Activated T-cell treated with anti-CD3 and anti-CD28 coated beads, Interleukin-2, amount 50 U/mL, for 4 hours (primary cell): ENCODE data around the gene NUP37. TPM values are rescaled to one million over a fixed set of nuclear protein-coding genes. Genes with fewer than 3 reads are reported as not detected.
"Not testable (repeated sequence)": the region's sequence is repeated elsewhere in the genome, so short reads cannot be mapped to it uniquely, and the experiment has no call there.

Experiments used
- ATAC-seq, 2 donors: fragments of 200-7000 bp; cut with Tn5 transposase; one replicate each; pipeline ENCODE4 v1.10.0; 2021
- DNase-seq: peaks from one replicate; pipeline ENCODE4 v3.0.0-alpha.2; 2020
- H3K27me3 Mint-ChIP-seq: one replicate; pipeline ENCODE4 v1.8.0; 2021; ENCODE audit warnings: low read depth, mixed read lengths
- H3K36me3 Mint-ChIP-seq: one replicate; pipeline ENCODE4 v1.8.0; 2022; ENCODE audit warnings: mixed read lengths; ENCODE audit not compliant: insufficient read depth
- H3K4me1 Mint-ChIP-seq: one replicate; pipeline ENCODE4 v1.8.0; 2021; ENCODE audit warnings: low read depth, mixed read lengths
- H3K4me3 Mint-ChIP-seq: one replicate; pipeline ENCODE4 v1.8.0; 2021; ENCODE audit warnings: mild to moderate bottlenecking, moderate library complexity, mixed read lengths
- H3K9me3 Mint-ChIP-seq: one replicate; pipeline ENCODE4 v1.8.0; 2021; ENCODE audit warnings: mixed read lengths
- total RNA-seq, 3 donors: library from RNA; stranded (reverse); gene quantifications; one replicate each; pipeline ENCODE4 v1.2.1, GENCODE V29; 2021

NUP37 gene, protein sequence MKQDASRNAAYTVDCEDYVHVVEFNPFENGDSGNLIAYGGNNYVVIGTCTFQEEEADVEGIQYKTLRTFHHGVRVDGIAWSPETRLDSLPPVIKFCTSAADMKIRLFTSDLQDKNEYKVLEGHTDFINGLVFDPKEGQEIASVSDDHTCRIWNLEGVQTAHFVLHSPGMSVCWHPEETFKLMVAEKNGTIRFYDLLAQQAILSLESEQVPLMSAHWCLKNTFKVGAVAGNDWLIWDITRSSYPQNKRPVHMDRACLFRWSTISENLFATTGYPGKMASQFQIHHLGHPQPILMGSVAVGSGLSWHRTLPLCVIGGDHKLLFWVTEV
- 10 to 100 TPM; 46.5 to 64.5 (median 55.6) TPM for total RNA-seq

DNA sequence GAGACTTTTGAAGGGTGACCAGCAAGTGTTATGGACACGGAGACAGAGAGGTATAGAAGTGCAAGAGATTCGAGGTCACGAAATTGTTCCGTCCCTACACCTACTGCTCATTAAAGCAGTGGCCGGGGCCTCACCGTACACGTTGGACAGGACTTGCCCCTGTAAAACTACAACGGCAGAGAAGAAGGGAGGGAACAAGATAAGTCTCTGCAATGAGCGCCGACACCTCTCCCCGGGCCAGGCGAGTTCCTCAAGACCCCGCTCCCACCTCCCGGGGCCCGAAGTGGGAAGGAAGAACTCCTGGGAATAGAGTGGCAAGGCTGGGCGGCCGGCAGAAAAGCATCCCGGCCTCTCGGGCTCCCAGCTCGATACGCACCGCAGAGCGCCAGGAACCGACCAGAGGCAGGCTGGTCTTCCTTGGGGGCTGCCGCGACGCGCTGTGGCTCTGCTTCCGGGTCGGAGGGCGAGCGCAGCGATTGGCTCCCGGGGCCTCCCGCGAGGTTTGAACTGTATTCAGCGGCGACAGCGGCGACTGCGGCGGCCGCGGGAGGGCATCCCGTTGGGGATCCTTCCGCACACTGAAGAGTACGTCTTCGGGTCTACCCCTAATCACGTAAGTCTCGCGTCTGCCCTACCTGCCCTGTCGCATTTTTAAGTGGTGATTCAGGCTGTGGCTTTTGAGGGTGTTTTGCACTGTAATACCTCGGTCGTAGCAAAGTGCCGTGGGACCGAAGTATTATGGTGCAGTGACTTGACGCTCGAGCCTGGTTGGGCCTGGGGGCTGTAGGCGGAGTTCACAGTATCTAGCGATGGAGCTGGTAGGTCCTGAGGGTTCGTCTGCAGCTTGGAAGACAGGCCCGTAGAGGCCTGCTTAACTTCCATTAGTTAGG lies at the start of gene NUP37, which contains the start of gene PARPBP:
TSS of gene NUP37 (minus strand) at position 441 of the 890 bp plus-strand sequence. CDS start 1,596 bp downstream, outside the sequence.
TSS of gene PARPBP (plus strand) at position 510 of the 890 bp plus-strand sequence. CDS start 3,706 bp downstream, outside the sequence.
- Mint-ChIP-seq H3K36me3 (peaks cover 10% of the 10 kb centered on the region), H3K27me3 (no peaks in the 10 kb centered on the region), H3K4me3 (peak within 1 kb of the TSS; percentile 92), H3K9me3 (no peaks in the 10 kb centered on the region), H3K4me1 (peaks cover 18% of the 10 kb centered on the region)
- ATAC-seq (peak; percentile 96), DNase-seq (peak; percentile 85)

DNA sequence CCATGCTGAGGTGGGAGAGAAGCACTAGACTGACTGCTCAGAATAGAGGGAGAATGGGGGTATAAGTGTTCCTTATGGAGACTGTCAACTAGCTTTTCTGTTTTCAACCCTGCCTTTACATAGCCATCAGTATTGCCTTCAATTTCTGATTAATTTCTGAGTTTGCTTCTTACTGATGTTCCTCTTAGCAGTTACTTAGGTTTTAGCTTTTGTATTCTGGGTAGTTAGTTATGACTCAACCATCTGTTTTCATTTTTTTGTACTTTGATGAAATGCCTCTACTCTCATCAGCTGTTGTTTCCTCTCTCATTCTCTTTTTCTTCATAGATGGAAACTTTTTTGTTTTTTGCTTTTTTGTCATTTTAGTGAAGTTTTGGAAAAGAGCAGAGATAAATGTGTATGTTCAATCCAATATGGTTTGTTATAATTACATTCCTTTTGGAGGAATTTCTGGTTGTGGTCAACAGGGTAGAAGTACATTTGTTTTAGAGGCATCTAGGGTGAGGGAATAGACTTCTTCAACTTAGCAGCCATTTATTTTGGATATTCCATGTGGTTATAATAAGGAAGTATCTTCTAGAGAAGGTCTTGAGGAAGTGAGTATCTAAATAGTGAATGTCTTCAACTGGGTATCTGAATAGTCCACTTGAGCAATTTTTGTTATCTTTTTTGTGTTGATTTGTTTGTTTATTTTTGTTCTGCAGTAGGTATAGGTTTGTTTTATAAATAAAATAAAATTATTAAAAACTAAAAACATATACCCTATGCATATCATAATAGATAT lies 48.1 kb upstream of the NUP37 start:
- DNase-seq, result no peak
- ATAC-seq, result peak in 1 of 2 donors; percentile 48
- Mint-ChIP-seq H3K36me3 (no peaks in the 10 kb centered on the region), H3K4me3 (no peak overlapping the region), H3K4me1 (peaks cover 2% of the 10 kb centered on the region), H3K9me3 (no peaks in the 10 kb centered on the region), H3K27me3 (no peaks in the 10 kb centered on the region)

DNA sequence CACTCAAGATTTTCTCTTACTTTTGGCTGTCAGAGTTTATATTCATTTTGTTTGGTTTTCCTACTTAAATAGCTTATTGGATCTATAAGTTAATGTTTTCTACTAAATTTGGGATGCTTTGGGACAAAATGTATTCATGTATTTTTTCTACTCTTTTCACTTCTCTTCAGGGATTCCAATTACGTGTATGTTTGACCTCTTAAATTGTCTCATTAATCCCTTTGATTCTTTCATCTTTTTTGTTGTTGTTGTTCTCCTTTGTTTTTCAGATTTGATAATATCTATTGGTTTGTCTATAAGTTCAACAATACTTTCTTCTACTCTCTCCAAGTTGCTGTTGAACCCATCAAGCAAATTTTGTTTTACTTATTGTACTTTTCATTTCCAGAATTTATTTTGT lies 43.5 kb upstream of the NUP37 start:
- H3K9me3 Mint-ChIP-seq, result no peaks in the 10 kb centered on the region
- no peak overlapping the region for H3K4me3 Mint-ChIP-seq
- peaks cover 2% of the 10 kb centered on the region for H3K4me1 Mint-ChIP-seq
- no peak for ATAC-seq
- H3K36me3 Mint-ChIP-seq, result no peaks in the 10 kb centered on the region
- no peaks in the 10 kb centered on the region for H3K27me3 Mint-ChIP-seq
- DNase-seq, result no peak

DNA sequence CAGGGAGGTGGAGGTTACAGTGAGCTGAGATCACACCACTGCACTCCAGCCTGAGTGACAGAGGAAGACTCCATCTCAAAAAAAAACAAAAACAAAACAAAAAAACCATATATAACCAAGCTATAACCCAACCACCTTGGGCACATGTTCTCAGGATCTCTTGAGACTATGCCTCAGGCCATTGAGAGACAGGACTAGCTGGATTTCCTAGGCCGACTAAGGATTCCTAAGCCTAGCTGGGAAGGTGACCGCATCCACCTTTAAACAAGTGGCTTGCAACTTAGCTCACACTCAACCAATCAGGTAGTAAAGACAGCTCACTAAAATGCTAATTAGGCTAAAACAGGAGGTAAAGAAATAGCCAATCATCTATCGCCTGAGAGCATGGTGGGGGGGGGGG lies 35.3 kb upstream of the NUP37 start:
- not testable (repeated sequence) for H3K4me3 Mint-ChIP-seq, ATAC-seq, H3K9me3 Mint-ChIP-seq, H3K4me1 Mint-ChIP-seq, H3K27me3 Mint-ChIP-seq, H3K36me3 Mint-ChIP-seq, DNase-seq

DNA sequence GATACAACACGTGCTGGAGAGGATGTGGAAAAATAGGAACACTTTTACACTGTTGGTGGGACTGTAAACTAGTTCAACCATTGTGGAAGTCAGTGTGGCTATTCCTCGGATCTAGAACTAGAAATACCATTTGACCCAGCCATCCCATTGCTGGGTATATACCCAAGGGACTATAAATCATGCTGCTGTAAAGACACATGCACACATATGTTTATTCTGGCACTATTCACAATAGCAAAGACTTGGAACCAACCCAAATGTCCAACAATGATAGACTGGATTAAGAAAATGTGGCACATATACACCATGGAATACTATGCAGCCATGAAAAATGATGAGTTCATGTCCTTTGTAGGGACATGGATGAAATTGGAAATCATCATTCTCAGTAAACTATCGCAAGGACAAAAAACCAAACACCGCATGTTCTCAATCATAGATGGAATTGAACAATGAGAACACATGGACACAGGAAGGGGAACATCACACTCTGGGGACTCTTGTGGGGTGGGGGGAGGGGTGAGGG lies 27.2 kb upstream of the NUP37 start:
- H3K27me3 Mint-ChIP-seq, H3K4me3 Mint-ChIP-seq, H3K9me3 Mint-ChIP-seq, ATAC-seq, DNase-seq, H3K36me3 Mint-ChIP-seq, H3K4me1 Mint-ChIP-seq: not testable (repeated sequence)

DNA sequence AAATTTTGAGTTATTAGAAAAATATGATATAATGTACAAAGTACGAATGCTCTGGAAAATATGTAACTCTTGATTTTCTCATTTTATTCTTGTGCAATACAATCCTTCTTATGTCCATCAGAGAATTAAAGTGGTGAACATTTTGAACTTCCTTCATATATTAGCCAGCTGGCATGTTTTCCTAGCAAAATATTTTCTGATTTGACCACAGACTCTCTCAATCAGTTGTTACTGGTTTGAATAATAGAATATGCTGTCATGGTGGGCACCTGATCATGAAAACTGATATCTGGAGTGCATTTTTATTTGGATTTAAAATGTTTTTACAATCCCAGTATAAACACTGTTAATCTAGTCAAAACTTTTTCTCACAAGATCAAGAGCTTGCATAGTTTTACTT lies 24.3 kb upstream of the NUP37 start:
- Mint-ChIP-seq H3K4me1 (no peaks in the 10 kb centered on the region), H3K36me3 (peaks cover 4% of the 10 kb centered on the region), H3K27me3 (no peaks in the 10 kb centered on the region), H3K4me3 (no peak overlapping the region), H3K9me3 (no peaks in the 10 kb centered on the region)
- ATAC-seq (no peak), DNase-seq (no peak)

DNA sequence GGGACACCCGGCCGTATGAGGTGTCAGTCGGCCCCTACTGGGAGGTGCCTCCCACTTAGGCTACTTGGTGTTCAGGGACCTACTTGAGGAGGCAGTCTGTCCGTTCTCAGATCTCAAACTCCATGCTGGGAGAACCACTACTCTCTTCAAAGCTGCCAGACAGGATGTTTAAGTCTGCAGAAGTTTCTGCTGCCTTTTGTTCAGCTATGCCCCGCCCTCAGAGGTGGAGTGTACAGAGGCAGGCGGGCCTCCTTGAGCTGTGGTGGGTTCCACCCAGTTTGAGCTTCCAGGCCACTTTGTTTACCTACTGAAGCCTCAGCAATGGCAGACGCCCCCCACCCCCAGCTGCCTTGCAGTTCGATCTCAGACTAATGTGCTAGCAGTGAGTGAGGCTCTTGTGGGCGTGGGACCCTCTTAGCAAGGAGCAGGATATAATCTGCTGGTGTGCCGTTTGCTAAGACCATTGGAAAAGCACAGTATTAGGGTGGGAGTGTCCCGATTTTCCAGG lies 23.0 kb upstream of the NUP37 start:
- not testable (repeated sequence) for ATAC-seq, H3K9me3 Mint-ChIP-seq, DNase-seq, H3K27me3 Mint-ChIP-seq, H3K4me3 Mint-ChIP-seq, H3K36me3 Mint-ChIP-seq, H3K4me1 Mint-ChIP-seq

DNA sequence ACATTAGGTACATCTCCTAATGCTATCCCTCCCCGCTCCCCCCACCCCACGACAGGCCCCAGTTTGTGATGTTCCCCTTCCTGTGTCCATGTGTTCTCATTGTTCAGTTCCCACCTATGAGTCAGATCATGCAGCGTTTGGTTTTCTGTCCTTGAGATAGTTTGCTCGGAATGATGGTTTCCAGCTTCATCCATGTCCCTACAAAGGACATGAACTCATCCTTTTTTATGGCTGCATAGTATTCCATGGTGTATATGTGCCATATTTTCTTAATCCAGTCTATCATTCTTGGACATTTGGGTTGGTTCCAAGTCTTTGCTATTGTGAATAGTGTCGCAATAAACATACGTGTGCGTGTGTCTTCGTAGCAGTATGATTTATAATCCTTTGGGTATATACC lies 17.7 kb upstream of the NUP37 start:
- not testable (repeated sequence) for H3K4me1 Mint-ChIP-seq, H3K36me3 Mint-ChIP-seq, H3K27me3 Mint-ChIP-seq, DNase-seq, H3K4me3 Mint-ChIP-seq, H3K9me3 Mint-ChIP-seq, ATAC-seq

DNA sequence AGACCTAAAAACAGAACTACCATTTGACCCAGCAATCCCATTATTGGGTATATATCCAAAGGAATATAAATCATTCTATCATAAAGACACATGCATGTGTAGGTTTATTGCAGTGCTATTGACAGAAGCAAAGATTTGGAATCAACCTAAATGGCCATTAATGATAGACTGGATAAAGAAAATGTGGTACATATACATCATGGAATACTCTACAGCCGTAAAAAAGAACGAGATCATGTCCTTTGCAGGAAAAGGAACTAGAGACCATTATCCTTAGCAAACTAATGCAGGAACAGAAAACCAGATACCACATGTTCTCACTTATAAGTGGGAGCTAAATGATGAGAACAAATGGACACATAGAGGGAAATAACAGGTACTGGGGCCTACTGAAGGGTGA lies 11.5 kb upstream of the NUP37 start:
- not testable (repeated sequence) for H3K36me3 Mint-ChIP-seq, H3K9me3 Mint-ChIP-seq, DNase-seq, H3K4me1 Mint-ChIP-seq, H3K27me3 Mint-ChIP-seq, H3K4me3 Mint-ChIP-seq, ATAC-seq

DNA sequence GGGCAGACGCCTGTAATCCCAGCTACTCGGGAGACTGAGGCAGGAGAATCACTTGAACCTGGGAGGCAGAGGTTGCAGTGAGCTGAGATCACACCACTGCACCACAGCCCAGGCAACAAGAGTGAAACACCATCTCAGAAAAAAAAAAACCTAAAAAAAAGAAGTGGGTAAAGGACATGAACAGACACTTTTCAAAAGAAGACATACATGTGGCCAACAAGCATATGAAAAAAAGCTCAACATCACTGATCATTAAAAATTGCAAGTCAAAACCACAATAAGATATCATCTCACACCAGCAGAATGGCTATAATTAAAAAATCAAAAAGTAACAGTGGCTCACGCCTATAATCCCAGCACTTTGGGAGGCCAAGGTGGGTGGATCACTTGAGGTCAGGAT lies 10.8 kb upstream of the NUP37 start:
- not testable (repeated sequence) for H3K9me3 Mint-ChIP-seq, DNase-seq, H3K4me1 Mint-ChIP-seq, H3K4me3 Mint-ChIP-seq, H3K27me3 Mint-ChIP-seq, ATAC-seq, H3K36me3 Mint-ChIP-seq

DNA sequence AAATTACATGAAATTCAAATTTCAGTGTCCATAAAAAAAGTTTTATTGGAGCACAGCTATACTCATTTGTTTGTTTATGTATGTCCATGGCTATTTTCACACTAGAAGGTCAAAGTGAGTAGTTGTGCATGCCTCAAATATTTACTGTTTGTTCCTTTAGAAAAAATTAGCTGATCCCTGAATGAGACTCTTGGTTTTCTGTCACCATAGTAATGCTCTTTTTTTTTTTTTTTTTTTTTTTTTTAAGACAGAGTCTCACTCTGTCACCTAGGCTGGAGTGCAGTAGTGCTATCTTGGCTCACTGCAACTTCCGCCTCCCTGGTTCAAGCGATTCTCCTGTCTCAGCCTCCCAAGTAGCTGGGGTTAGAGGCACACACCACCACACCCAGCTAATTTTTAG lies 1.4 kb upstream of the NUP37 start:
- H3K4me3 Mint-ChIP-seq, ATAC-seq, H3K36me3 Mint-ChIP-seq, H3K27me3 Mint-ChIP-seq, H3K9me3 Mint-ChIP-seq, DNase-seq: not testable (repeated sequence)
- peaks cover 18% of the 10 kb centered on the region for H3K4me1 Mint-ChIP-seq

DNA sequence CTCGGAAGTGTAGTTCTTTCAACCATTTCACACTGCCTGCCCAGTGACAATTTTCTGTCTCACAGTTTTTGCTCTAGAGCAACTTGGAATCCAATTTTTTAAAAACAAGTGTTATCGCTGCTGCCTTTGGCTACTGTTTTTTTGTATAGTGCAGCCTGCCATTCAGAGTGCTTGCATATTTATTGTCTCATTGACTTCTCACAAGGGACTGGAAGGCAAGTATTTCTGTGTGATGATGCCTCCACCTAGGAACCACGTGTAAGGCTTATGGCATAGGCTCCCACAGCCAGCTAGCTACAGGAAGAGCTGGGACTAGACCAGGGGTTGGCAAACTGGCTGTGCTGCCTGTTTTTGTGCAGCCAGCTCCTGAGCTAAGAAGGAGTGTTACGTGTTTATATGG lies 972 bp upstream of the NUP37 start:
- no peak for DNase-seq
- Mint-ChIP-seq H3K4me3 (peak overlapping the region; percentile 92), H3K27me3 (no peaks in the 10 kb centered on the region), H3K4me1 (peaks cover 18% of the 10 kb centered on the region), H3K36me3 (peaks cover 5% of the 10 kb centered on the region), H3K9me3 (no peaks in the 10 kb centered on the region)
- ATAC-seq, result no peak

DNA sequence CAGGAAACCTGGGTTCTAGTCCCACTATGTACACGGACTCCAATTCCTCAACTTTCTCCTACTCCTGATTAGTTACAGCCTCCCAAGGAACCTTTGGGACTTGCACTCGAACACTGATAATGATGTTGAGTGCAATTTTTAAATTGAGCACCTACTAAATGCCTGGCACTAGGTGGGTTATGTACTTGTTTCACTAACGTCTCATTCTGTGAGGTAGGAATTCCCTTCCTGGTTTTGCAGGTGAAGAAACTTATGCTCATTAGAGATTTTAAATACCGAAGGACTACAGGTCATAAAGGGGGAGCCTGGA lies 605 bp upstream of the NUP37 start:
- Mint-ChIP-seq H3K4me3 (peak overlapping the region; percentile 92), H3K36me3 (peaks cover 8% of the 10 kb centered on the region), H3K4me1 (peaks cover 18% of the 10 kb centered on the region), H3K27me3 (no peaks in the 10 kb centered on the region), H3K9me3 (no peaks in the 10 kb centered on the region)
- ATAC-seq (no peak), DNase-seq (no peak)

DNA sequence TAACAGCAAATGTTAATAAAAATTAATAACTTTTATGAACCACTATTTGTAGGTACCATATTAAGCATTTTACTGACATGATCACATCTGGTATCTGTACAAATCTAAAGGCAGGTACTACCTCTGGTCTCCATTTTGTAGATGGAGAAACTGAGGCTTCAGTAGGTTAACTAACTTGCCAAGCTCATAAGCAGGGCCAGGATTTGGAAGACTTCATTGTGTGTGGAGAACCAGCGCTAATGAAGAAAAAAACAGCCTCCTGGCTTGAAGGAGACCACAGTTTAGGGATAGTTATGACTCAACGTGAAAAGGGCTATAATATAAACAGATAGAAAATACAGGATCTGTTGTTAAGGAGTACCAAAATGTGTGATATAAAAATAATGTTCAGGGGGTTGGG lies 1.0 kb downstream of the NUP37 start:
- H3K4me1 Mint-ChIP-seq, result peaks cover 18% of the 10 kb centered on the region
- DNase-seq (no peak), ATAC-seq (no peak)
- H3K9me3 Mint-ChIP-seq, result no peaks in the 10 kb centered on the region
- peak overlapping the region; percentile 92 for H3K4me3 Mint-ChIP-seq
- no peaks in the 10 kb centered on the region for H3K27me3 Mint-ChIP-seq
- H3K36me3 Mint-ChIP-seq, result peaks cover 10% of the 10 kb centered on the region
